IPS-NIHi11 (cell line): Measurements from ENCODE around the gene MNT.

Experiments used
- DNase-seq: peaks from one replicate; pipeline ENCODE4 v3.0.0; 2012; ENCODE audit warnings: mixed read lengths, low spot score

MNT gene

DNA sequence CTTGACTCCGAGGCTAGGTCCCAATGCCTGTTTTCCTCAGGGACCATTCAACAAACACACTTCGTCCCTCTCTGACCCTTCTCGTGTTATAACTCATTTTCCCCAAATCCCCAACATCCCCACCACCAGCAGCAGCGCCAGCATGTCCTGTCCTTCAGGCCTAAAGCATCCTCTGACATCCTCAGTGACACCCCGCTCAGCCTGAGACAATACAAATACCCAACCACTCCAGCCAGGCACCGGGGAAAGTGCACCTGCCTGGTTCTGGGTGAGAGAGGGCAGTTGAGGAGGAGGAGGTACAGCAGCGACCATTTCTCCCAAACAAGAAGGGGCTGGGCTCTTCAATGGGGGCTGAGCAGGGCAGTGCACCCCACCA, 4.7 kb downstream of the MNT start:
- DNase-seq, result no peak

DNA sequence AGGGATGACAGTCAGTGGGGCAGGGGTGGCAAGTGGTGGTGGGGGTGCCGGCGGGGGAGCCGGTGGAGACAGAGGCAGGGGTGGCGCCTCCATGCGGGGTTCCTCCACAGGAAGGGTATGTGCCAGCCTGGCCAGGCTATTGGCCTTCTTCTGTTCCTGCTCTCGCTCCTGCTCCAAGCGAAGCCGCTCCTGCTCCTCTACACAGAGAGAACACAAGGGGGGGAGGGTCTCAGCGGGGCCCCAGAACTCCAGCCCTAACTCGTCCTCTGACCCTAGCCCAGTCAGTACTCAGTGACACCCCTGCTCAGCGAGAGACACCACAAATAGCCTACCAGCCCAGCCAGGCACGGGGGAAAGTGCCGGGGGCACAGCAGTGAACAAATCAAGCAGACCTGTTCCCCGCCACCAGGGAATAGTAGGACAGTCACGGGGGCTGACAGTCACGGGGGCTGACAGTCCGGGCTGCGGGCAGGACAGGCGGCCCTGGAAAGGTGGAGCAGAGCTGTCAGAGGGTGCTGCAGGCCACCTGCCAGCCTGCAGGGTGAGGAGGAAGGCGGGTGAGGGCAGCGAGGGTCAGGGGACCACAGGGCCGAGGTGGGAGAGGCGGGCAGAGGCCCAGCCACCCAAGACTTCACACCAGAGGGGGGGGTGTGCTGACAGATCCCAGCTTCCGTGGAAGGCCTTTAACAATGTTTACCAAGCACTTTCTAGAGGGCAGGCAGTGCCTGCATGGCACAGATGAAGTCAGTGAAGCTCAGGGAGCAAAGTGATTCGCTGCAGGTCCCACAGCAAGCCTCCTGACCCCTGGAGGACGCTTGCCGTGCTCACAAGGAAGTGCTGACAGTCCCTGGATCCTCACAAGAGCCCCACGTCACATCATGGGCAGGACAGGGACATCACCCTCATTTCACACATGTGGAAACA, 5.3 kb downstream of the MNT start:
- no peak for DNase-seq

DNA sequence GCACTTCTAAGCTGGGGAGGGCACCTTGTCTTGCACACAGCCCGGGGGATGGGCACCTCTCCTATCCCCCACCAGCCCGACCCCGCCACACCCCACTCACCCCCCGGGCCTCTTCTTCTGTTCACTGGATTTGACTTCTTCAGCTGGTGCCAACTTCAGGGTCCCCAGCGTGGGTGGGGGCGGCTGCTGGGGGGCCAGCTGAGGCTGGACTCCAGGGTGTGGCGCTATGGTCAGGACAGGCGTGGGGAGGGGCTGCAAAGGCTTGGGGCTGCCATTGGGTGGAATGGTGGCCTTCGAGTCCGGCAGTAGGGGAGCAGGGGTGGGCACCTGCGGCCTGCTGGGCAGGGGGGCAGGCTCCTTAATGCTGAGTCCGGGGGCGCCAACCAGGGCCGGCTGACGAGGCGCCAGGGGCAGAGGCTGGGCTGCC, 6.1 kb downstream of the MNT start:
- no peak for DNase-seq

DNA sequence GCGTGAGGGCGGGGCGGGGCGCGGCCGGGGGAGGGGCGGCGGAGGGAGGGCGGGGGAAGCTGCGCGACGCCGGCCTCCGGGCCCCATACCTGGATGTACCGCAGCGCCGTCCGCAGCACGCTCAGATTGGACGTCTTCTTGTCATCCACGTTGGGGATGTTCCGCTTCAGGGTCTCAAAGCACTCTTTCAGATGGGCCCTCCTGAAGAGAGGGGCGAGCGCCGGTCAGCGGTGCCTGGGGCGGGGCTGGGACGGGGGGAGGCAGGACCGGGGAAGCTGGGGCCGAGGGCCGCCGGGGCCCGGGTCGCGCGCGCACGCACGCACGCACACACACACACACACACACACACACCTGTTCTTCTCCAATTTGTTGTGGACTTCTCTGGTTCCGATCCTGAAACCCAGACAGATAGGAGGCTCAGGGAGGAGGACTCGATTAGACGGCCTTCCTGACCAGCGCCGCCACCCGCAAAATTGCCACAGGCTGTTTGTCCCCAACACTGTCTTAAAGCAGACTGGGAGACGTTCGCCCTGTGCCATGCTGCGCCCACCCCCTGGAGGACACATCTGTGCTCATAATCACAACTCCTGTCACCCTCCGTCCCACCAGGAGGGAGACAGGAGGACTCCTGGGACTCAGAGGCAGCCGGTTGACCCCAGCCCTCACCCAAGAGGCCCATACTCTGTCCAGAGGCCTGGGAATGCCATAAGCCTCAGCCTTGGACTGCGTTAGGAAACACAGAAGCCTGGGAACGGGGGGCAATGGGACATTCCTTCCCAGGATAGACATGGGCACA, 6.7 kb downstream of the MNT start:
- DNase-seq, result no peak

DNA sequence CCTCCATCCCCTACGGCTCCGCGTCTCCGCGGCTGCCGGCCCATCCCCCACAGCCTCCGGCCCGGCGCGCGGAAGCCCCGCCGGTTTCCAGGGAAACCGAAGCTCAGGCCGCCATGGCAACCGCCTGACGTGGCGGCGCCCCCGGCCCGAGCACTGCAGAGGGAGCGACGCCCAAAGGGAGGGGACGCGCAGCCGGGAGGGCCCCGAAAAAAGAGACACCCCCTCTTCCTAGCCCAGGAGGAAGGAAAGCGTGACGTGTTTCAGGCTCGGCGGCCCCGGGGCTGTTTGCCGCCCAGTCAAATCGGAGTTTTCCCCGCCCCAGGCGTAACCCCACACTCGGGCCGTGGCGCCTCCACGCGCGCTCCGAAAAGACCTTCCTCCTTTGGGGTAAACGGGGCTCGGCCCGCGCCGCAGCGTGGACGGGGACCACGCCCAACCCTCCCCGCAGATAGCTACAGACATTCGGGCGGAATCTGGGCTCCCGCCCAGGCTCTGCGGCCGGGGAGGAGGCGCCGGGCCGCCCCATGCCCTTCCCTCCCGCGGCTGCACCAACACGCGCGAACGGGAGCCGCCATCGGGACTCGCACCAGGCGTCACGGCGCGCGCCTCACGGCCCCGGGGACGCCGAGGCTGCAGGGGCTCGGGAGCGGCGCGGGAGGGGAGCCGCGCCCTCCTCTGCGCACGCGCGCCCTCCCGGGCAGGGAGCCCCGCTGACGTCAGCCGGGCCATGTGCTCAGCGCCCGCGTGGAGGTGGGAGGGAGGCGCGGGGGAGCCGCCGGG, 7.5 kb downstream of the MNT start:
- DNase-seq, result peak; percentile 79

DNA sequence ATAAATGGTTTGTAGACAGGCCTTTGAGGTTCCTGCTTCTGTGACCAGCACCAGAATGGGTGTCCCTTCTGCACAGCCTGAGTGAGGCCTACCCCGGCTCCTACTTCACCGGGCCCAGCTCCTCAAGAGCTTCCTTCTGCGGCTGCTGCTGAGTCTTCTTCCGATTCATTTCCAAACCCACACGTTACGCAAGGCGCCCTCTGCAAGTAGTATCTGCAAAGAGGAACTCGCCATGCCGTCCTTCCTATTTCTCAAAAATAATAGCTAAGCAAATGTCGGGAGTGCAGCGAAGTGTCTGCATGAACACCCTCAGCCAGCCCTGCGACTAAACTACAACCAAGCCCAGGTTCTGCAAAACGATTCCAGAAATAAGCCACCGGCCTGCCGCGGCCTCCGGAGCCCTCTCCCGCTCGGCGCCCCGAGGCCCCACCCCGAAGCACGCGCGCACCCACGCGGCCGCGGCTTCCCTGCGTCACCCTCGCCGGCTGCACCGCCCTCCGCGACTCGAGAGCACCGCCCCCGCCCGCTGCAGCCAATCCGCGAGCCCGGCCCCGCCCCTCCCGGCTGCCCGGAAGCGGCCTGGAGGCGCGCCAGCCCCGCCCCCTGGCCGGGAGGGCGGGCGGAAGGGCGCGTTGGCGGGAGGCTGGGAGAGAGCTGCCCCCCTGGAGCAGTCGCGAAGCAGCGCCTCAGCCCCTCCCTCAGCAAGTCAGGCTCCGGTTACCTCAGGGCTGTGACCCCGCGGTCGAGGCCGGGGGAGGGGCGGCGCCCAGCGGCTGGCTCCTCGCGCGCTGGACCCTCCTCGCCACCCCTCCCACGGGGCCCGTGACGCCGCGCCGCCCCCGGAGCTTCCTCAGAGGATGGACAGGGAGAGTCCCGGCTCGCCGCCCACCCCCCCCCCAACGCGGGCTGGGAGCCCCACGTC, 8.3 kb downstream of the MNT start:
- DNase-seq, result peak; percentile 95

DNA sequence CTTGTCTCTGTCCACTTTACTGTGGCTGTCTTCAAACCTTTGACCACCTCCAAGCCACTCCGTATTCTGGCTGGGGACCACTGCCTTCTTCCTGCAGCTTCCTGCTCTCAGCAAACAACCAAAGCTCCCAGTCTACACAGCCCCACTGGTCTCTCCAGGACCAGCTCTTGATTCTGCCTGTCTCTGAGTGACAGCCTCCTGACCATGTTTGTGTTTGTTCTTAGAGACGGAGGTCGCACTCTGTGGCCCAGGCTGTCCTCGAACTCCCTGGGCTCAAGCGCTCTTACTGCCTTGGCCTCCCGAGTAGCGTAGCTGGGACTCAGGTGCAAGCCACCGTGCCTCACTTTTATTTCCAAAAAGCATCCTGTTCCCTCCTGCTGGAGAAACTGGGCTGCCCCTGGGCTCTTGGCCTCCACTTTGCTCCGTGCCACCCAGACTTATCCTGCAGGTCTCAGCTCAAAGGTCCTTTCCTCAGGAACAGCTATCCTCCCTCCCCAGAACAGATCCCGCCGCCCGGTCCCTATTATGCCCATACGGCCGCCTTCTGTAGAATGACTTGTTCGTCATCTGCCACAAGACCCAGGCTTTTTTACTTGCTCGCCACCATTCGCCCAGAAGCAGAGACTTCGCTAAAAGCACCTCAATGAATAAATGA, 9.1 kb downstream of the MNT start:
- DNase-seq, result no peak

DNA sequence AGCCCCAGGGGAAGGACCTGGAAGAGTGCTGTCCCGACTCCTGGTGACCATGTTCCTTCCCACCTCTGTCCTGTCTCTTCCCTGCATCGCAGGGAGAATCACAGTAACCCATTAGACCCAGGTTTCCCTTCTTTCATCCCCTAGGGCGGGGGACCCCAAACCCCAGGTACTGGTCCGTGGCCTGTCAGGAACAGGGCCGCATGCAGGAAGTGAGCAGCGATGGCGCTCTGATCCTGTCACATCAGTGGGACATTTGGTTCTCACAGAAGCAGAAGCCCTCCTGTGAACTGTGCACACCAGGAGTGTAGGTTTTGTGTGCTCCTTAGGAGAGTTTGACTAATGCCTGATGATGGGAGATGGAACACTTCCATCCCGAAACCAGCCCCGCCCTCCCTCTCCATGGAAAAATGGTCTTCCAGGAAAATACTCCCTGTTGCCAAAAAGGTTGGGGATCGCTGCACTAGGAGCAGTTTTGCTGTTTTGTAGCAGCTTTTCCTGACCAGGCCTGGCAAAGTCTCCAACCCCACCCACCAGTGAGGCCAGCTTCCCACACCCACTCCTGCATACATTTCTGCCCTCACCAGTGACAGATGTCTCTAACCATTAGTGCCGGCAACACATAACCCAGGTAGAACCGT, 10.5 kb downstream of the MNT start:
- no peak for DNase-seq

DNA sequence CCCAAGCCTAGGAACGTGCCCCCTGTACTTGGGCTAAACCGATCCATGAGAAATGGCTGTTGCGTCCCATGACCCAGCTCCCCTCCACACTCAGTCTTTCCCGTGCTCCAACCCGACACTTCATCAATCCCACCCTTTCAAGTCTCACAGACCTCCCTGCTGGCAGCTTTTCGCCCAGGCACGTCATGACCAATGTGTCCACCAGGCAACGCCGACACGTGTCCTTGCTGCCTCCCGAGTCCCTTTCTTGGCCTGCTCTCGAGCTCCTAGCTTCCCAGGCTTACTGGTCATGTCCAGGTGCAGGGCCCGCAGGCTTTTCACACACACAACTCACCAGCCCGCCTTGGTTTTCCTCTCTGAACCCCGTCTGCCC, 12.2 kb downstream of the MNT start:
- no peak for DNase-seq

DNA sequence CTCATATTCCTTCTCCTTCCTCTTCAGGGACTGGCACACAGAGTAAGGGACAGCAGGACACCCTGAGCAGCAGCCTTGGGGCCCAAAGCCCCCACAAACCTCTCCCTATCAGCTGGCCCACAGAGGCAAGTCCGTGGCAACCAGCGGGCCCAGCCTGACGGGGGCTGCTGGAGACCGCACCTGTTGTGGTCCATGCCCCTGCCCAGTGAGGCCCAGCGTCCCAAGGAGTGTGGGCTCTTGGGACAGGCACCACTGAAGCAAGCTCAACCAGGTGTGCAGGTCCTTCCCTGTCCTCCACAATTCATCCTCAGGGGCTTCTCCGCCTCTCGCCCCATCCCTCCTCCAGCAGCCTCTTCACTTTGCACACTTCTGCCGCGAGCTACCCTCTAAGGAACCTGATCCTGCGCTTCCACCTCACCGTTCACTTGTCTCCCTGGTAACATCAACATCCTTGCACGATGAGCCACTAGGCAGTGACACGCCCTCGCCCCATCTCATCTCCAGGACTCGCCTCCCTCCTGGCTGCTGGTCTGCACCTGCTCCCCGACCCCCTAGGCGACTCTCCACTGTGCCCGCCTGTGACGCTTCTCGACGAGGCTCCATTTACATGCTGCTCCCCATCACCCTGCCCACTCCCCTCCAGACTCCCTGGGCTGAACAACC, 12.7 kb downstream of the MNT start:
- no peak for DNase-seq

DNA sequence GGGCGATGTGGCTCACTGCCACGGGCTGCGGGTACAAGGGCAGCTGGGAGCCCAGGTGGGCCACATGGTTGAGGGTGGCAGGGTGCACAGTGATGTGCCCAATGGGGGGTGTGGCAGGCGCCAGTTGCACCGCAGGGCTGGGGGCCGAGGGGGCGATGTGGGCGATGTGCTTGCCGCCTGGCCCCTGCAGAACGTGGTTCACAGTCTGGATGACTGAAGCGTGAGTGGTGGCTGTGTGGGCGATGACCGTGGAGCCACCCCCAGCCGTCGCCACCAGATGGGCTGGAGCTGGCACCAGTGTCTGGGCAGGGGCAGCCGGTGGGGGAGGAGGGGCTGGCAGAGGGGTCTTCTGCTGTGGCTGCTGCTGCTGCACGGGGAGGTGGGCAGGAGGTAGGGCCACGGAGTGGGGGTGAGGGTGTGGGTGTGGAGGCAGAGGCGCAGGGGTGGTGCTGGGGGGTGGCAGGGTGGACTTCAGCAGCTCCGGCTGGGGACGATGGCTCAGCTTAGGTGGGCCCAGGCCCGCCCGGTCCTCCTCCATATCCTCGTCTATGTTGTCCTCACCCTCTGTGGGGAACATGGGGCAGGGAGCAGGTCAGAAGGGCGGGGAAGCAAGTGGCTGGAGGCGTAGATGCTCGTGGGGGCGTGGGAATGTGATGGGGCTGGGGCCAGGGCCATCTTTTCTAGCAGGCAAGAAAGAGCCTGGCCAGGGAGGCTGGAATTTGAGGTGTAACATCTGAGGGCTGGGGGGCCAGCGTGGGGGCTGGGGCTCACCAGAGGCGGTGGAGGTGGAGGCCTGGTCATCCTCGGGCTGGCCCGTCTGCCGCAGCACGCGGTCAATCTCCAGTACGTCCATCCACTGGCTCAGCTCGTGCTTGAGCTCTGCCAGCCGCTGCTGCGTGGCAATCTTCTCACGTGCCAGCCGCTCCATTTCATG, 13.5 kb downstream of the MNT start:
- DNase-seq, result no peak

DNA sequence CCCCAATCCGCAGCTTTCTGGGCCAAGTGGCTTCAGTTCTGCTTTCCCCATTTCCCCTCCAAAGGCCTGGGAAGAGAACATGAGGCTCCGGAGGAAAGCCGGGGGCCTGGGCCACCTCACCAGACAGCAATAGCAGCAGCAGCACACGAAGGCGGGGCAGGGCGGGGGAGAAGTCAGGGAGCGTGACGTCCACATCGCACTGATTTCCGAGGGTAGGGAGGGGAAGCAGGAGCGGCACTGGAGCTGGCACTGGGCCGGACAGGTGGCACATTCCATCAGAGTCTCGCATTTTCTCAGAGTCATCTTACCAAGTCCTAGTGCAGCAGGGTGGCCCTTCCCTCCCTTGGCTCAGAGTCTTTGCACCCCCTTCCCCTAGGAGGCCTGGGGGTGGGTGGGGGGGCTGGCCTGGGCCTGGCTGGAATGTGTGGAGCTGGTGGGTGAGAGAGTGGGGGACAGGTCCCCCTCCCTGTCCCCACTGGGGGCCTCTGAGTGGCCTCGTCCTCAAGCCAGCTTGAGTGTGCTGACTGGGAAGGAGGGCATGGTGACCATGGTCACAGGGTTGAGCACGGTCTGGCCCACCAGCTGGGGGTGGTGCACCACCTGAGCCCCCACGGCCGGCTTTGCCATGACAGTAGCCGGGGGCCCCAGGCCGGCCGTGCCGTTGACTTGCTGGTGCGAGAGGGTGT, 14.3 kb downstream of the MNT start:
- DNase-seq, result no peak

DNA sequence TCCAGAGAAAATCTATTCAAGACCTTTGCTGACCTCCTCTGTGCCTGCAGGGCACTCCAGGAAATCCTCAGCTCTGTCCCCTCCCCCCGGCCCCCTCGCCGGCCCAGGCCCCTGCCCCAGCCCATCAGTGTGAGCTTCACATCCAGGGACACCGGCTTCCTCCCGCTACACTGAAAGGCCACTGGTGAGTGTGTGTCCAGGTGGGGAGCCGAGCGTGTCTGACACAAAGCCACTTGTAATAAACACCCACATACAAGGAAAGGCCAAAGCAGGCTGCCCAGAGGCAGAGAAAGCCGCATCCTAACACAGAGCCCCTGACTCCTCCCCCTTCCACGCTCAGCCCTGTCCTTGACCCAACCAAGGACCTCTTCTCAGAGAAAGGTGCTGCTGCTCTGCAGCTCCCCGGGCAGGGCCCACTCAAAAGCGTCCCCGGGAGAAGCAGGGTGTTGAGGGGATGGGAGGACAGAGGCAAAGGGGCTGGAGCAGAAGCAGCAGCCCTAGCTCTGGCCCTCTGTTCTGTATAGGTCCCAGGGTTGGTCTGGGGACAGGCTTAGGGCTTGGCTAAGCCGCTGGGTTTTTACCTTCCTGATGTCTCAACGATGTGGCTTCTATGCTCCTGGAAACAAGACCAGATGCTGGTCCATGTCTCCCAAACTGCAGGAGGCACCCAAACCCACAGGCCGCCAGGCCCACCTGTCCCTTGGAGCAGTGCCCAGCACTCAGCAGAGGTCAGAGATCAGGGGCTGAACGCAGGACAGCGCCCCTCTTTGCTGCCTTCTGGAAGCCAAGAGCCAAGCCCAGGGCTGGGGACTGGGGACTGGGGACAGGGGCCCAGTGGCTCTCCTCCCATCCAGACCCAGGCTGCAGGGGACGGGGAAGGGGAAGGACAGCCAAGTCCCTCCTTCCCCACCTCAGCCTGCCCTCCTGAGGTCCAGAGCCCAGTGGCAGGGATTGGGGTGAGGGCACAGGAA, 15.3 kb downstream of the MNT start:
- no peak for DNase-seq

DNA sequence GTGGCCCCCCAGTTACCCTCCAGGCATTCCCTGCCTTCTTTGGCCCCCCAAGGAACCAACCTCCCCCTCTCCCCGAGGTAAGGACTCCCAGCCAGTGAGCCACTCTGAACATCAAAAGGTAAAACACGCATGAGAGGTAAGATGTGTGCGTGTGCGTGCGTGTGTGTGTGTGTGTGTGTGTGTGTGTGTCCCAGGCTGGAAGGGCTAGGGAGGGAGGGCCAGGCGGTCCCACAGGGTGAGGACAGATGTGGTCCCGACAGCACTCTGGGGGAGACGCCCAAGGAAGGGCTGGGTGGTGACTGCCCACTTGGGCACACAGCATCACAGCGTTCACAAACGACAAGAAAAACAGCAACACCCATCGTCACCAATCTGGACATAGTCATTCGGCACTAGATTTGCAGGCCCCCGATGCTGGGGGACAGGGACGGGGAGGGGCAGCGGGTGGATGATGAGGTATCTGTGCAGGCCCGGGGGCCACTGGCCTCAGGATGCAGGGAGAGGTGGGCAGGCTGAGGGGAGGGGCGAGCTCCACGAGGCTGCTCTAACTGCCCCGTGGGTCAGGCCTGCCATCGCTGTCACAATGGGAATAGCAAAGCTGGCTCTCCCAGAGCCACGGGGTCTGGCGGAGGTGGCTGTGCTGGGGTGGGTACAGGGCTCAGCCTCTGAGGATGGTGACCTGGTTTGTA, 16.3 kb downstream of the MNT start:
- no peak for DNase-seq

DNA sequence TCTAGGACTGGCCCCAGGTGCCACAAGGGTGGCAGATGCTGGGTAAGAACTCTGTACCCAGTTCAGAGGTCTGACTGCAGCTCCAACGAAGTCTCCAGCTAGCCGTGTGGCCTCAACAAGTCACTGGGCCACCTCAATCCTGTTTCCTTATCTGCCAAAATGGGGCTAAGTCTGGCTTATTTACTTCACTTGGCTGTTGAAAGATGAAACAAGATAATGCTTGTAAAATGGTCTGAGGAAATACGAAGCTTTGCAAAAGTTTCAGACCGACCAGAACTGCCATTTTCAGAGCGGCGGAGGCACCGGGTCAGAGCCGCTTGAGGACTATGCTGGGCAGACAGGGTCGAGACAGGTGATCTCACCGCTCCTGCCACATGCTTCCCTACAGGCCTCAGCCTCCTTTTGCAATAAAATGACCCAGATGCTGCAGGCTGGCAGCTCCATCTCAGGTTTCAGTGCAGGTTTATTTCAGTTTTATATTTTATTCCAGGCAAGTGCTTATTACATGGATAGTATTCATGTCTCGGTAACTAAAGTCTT, 17.2 kb downstream of the MNT start:
- DNase-seq, result no peak
